Peyer's patch (tissue), 4 donors: ENCODE measurements around the gene HS2ST1. TPM values are rescaled to one million over a fixed set of nuclear protein-coding genes. Genes with fewer than 3 reads are reported as not detected.

Experiments used
- DNase-seq, 3 donors: peaks; one replicate each; pipeline ENCODE4 v3.0.0-alpha.2; 2017 to 2019
- H3K27ac ChIP-seq, 4 donors: fragments of 200-600 bp; sonication (generic); one replicate each; pipeline ENCODE4 v1.5.1; 2016 to 2019
- H3K27me3 ChIP-seq, 2 donors: fragments of 200-600 bp; sonication (generic); one replicate each; pipeline ENCODE4 v1.5.1; 2019
- H3K36me3 ChIP-seq, 3 donors: fragments of 200-600 bp; sonication (generic); one replicate each; pipeline ENCODE4 v1.5.1; 2016 to 2019
- H3K4me1 ChIP-seq, 4 donors: fragments of 200-600 bp; sonication (generic); one replicate each; pipeline ENCODE4 v1.5.1; 2016 to 2019
- H3K4me3 ChIP-seq, 4 donors: fragments of 200-600 bp; sonication (generic); 1 replicate in 3 of 4; 2 replicates in 1 of 4; pipeline ENCODE4 v1.5.1; 2016 to 2019; ENCODE audit warnings: mild to moderate bottlenecking in 1 of 4
- H3K9me3 ChIP-seq, 4 donors: fragments of 200-600 bp; sonication (generic); one replicate each; pipeline ENCODE4 v1.5.1; 2016 to 2019; ENCODE audit warnings: mild to moderate bottlenecking in 1 of 4
- CTCF ChIP-seq, 6 experiments: fragments of 450-650 bp in 4 of 6; fragments of 200-600 bp in 2 of 6; sonication (generic) in 1 of 6; IDR thresholded peaks; one replicate each; pipeline ENCODE4 v1.5.1; 2017 to 2019; ENCODE audit warnings: antibody characterized with exemption in 6 of 6, mild to moderate bottlenecking in 3 of 6, moderate library complexity in 1 of 6
- POLR2A ChIP-seq, 2 donors: fragments of 450-650 bp; IDR thresholded peaks; one replicate each; pipeline ENCODE4 v1.5.1; 2017; ENCODE audit warnings: antibody characterized with exemption in 2 of 2, mild to moderate bottlenecking in 2 of 2, moderate library complexity in 2 of 2
- total RNA-seq, 4 donors: library from RNA; depleted of rRNA; stranded (reverse); fragments of >200 nt; gene quantifications; one replicate each; pipeline ENCODE4 v1.1.0, GENCODE V29; 2016

The HS2ST1 gene
- total RNA-seq, 4 donors from 2014 or later, result 9.1 to 14.9 (median 10.3) TPM

- Histone ChIP-seq H3K4me1 (no peaks in the 10 kb centered on the region), H3K27ac (no peak overlapping the region), H3K9me3 (no peaks in the 10 kb centered on the region), H3K4me3 (no peak overlapping the region), H3K27me3 (no peaks in the 10 kb centered on the region), H3K36me3 (no peaks in the 10 kb centered on the region)
- TF ChIP-seq POLR2A (IDR thresholded peaks at IDR 0.05), result no peak
- TF ChIP-seq CTCF (IDR thresholded peaks at IDR 0.05), result no peak
- no peak for DNase-seq
These were observed 158.0 kb downstream of the HS2ST1 start for GRCh38 chr1:87072411-87072810.

GRCh38 chr1:87072904-87073303 lies 158.5 kb downstream of the HS2ST1 start:
- DNase-seq, result no peak
- Histone ChIP-seq H3K4me1 (no peaks in the 10 kb centered on the region), H3K4me3 (no peak overlapping the region), H3K36me3 (no peaks in the 10 kb centered on the region), H3K9me3 (no peaks in the 10 kb centered on the region), H3K27ac (no peak overlapping the region), H3K27me3 (no peaks in the 10 kb centered on the region)
- TF ChIP-seq CTCF (IDR thresholded peaks at IDR 0.05) (no peak), POLR2A (IDR thresholded peaks at IDR 0.05) (no peak)

- no peak for DNase-seq
- H3K4me3 ChIP-seq, result no peak overlapping the region
- no peaks in the 10 kb centered on the region for H3K36me3 ChIP-seq
- H3K27me3 ChIP-seq, result no peaks in the 10 kb centered on the region
- no peaks in the 10 kb centered on the region for H3K9me3 ChIP-seq
- TF ChIP-seq CTCF (IDR thresholded peaks at IDR 0.05) (no peak), POLR2A (IDR thresholded peaks at IDR 0.05) (no peak)
- no peaks in the 10 kb centered on the region for H3K4me1 ChIP-seq
- no peak overlapping the region for H3K27ac ChIP-seq
These were observed 159.8 kb downstream of the HS2ST1 start for GRCh38 chr1:87074001-87074795.

- Histone ChIP-seq H3K4me3 (no peak overlapping the region), H3K27me3 (no peaks in the 10 kb centered on the region), H3K27ac (no peak overlapping the region), H3K36me3 (no peaks in the 10 kb centered on the region), H3K9me3 (no peaks in the 10 kb centered on the region), H3K4me1 (no peaks in the 10 kb centered on the region)
- no peak for TF ChIP-seq CTCF (IDR thresholded peaks at IDR 0.05)
- TF ChIP-seq POLR2A (IDR thresholded peaks at IDR 0.05), result no peak
- DNase-seq, result no peak
These were observed 163.7 kb downstream of the HS2ST1 start for GRCh38 chr1:87077959-87078639.

GRCh38 chr1:87084244-87084836 lies 169.9 kb downstream of the HS2ST1 start:
- DNase-seq, result no peak
- TF ChIP-seq CTCF (IDR thresholded peaks at IDR 0.05) (peak; percentile 30 to 74 (median 50)), POLR2A (IDR thresholded peaks at IDR 0.05) (no peak)

More at GRCh38 chr1:87084244-87084836, 169.9 kb downstream of the HS2ST1 start:
- Histone ChIP-seq H3K9me3 (no peaks in the 10 kb centered on the region), H3K36me3 (no peaks in the 10 kb centered on the region), H3K4me1 (no peaks in the 10 kb centered on the region), H3K4me3 (no peak overlapping the region), H3K27me3 (no peaks in the 10 kb centered on the region), H3K27ac (no peak overlapping the region)
